Measurements from ENCODE around the gene TEC.

DNA sequence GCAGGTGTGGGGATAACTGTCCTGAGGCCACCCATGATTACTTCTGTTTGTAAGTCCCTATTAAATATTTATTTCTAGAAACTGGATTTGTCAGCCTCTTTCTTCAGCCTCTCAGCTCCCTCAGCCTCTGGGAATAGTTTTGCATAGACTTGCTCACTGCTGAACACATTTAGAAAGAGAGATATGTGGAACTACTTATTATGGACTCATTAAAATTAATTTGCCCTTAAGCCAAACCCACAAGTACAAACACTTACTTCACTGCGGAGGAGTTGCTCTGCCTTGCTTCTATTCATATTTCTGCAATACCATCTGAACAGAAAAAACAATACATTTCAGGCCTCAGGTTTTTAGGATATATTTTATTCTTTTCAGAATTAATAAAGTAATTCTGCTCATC lies 113.2 kb downstream of the TEC start:
- TF ChIP-seq, protein P1, sequence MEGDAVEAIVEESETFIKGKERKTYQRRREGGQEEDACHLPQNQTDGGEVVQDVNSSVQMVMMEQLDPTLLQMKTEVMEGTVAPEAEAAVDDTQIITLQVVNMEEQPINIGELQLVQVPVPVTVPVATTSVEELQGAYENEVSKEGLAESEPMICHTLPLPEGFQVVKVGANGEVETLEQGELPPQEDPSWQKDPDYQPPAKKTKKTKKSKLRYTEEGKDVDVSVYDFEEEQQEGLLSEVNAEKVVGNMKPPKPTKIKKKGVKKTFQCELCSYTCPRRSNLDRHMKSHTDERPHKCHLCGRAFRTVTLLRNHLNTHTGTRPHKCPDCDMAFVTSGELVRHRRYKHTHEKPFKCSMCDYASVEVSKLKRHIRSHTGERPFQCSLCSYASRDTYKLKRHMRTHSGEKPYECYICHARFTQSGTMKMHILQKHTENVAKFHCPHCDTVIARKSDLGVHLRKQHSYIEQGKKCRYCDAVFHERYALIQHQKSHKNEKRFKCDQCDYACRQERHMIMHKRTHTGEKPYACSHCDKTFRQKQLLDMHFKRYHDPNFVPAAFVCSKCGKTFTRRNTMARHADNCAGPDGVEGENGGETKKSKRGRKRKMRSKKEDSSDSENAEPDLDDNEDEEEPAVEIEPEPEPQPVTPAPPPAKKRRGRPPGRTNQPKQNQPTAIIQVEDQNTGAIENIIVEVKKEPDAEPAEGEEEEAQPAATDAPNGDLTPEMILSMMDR (IDR thresholded peaks at IDR 0.05): no peak
- no peak for TF ChIP-seq POLR2A (IDR thresholded peaks at IDR 0.05)

Measured in testis (tissue), 2 donors.